ENCODE results near the gene PLXNA2.

DNA sequence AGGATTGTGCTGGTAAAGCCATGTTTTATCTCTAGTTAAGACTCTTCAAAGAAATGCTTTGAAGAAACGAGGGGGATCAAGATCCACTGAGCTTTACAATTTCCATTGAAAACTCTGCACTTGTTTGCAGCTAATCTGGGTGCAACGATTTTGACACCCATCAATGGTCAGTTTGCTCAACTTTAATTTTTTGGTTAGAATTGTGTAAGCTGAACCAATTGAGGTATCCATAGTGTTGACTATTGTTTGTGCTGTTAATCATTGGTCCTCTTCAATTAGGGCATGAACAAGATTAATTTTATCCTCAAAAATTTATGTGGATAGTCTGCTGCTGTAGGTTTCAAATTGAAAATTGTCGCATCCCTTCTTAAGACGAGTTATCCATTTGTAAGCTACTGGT lies 17.7 kb upstream of the PLXNA2 start:
- no peak for TF ChIP-seq EZH2 (IDR thresholded peaks at IDR 0.05; ENCODE audit: low read depth)
- TF ChIP-seq, protein P1, sequence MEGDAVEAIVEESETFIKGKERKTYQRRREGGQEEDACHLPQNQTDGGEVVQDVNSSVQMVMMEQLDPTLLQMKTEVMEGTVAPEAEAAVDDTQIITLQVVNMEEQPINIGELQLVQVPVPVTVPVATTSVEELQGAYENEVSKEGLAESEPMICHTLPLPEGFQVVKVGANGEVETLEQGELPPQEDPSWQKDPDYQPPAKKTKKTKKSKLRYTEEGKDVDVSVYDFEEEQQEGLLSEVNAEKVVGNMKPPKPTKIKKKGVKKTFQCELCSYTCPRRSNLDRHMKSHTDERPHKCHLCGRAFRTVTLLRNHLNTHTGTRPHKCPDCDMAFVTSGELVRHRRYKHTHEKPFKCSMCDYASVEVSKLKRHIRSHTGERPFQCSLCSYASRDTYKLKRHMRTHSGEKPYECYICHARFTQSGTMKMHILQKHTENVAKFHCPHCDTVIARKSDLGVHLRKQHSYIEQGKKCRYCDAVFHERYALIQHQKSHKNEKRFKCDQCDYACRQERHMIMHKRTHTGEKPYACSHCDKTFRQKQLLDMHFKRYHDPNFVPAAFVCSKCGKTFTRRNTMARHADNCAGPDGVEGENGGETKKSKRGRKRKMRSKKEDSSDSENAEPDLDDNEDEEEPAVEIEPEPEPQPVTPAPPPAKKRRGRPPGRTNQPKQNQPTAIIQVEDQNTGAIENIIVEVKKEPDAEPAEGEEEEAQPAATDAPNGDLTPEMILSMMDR (conservative IDR thresholded peaks at IDR 0.05), result no peak

All from PC-9 (cell line).